WTC11 (cell line): Measurements from ENCODE around the gene NEK4.

ENCODE experiments used
- CTCF ChIP-seq: fragments of 200-600 bp; IDR thresholded peaks from 2 replicates; pipeline ENCODE4 v1.8.0; 2022; ENCODE audit warnings: antibody characterized with exemption
- PRRX2 ChIP-seq: fragments of 250-450 bp; sonication (Bioruptor Pico); IDR thresholded peaks from 2 replicates; pipeline ENCODE4 v1.8.0; 2021; ENCODE audit warnings: mild to moderate bottlenecking
- ZNF121 ChIP-seq: sonication (generic); formaldehyde crosslinking; IDR thresholded peaks from 2 replicates; pipeline ENCODE4 v1.8.0; 2023; ENCODE audit warnings: missing genetic modification reagents
- ZNF396 ChIP-seq: fragments of 250-450 bp; sonication (Bioruptor Pico); IDR thresholded peaks from 2 replicates; pipeline ENCODE4 v1.8.0; 2021; ENCODE audit warnings: mild to moderate bottlenecking, moderate library complexity, borderline replicate concordance
- ZNF532 ChIP-seq: fragments of 250-450 bp; sonication (Bioruptor Pico); IDR thresholded peaks from 2 replicates; pipeline ENCODE4 v1.9.0; 2021; ENCODE audit warnings: mild to moderate bottlenecking, borderline replicate concordance
- TF ChIP-seq, protein P1 (sequence below): sonication (generic); formaldehyde crosslinking; IDR thresholded peaks from 2 replicates; pipeline ENCODE4 v1.8.1; 2022; ENCODE audit warnings: mild to moderate bottlenecking, missing genetic modification reagents, moderate library complexity, borderline replicate concordance

DNA sequence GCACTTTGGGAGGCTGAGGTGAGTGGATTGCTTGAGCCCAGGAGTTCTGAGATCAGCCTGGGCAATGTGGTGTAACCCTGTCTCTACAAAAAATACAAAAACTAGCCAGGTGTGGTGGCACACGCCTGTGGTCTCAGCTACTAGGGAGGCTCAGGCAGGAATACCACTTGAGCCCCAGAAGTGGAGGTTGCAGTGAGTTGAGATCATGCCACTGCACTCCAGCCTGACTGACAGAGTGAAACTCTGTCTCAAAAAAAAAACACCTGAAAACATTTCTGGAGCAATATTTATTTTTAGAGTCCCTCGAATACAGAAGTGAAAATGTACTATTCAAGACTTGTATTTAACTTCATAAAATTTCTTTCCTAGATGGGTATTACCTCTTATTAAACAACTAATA lies 60.2 kb downstream of the NEK4 start:
- TF ChIP-seq ZNF396 (CRISPR knock-in tag) (no peak), ZNF121 (CRISPR knock-in tag) (no peak), CTCF (no peak), ZNF532 (CRISPR knock-in tag) (no peak), PRRX2 (CRISPR knock-in tag) (no peak)
- TF ChIP-seq, protein P1, sequence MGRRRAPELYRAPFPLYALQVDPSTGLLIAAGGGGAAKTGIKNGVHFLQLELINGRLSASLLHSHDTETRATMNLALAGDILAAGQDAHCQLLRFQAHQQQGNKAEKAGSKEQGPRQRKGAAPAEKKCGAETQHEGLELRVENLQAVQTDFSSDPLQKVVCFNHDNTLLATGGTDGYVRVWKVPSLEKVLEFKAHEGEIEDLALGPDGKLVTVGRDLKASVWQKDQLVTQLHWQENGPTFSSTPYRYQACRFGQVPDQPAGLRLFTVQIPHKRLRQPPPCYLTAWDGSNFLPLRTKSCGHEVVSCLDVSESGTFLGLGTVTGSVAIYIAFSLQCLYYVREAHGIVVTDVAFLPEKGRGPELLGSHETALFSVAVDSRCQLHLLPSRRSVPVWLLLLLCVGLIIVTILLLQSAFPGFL (CRISPR knock-in tag): no peak
